GM23338 (cell line): ENCODE data around the gene GPD1L. TPM values are rescaled to one million over a fixed set of nuclear protein-coding genes. Genes with fewer than 3 reads are reported as not detected.

Experiments
- ATAC-seq: fragments of 200-7000 bp; cut with Tn5 transposase; 3 replicates; pipeline ENCODE4 v1.9.1; 2020
- DNase-seq: peaks from one replicate; pipeline ENCODE4 v3.0.0-alpha.2; 2015; ENCODE audit warnings: low spot score
- H2AFZ ChIP-seq: fragments of 200-600 bp; sonication (generic); 2 replicates; pipeline ENCODE4 v1.8.0; 2016; ENCODE audit warnings: antibody characterized with exemption, mild to moderate bottlenecking, moderate library complexity
- H3F3A ChIP-seq: fragments of 200-600 bp; sonication (generic); replicated peaks from 2 replicates; pipeline ENCODE4 v1.8.0; 2017; ENCODE audit warnings: antibody characterized with exemption, mixed run types, low read depth
- H3K27ac ChIP-seq: fragments of 200-600 bp; sonication (generic); 2 replicates; pipeline ENCODE4 v1.6.1; 2016; ENCODE audit warnings: low read depth
- H3K27me3 ChIP-seq: fragments of 200-600 bp; sonication (generic); 2 replicates; pipeline ENCODE4 v1.8.0; 2016; ENCODE audit warnings: mild to moderate bottlenecking, mixed run types, moderate library complexity; ENCODE audit not compliant: insufficient read depth
- H3K36me3 ChIP-seq: fragments of 200-600 bp; sonication (generic); 2 replicates; pipeline ENCODE4 v1.8.0; 2016; ENCODE audit warnings: mild to moderate bottlenecking; ENCODE audit not compliant: insufficient read depth
- H3K4me1 ChIP-seq: fragments of 200-600 bp; sonication (generic); 2 replicates; pipeline ENCODE4 v1.8.0; 2016; ENCODE audit warnings: mild to moderate bottlenecking, moderate library complexity; ENCODE audit not compliant: insufficient read depth
- H3K4me2 ChIP-seq: fragments of 200-600 bp; sonication (generic); 2 replicates; pipeline ENCODE4 v1.7.1; 2017; ENCODE audit warnings: mixed run types
- H3K4me3 ChIP-seq: fragments of 200-600 bp; sonication (generic); 2 replicates; pipeline ENCODE4 v1.6.1; 2016; ENCODE audit warnings: mixed run types
- H3K79me2 ChIP-seq: fragments of 200-600 bp; sonication (generic); replicated peaks from 2 replicates; pipeline ENCODE4 v1.8.0; 2017; ENCODE audit warnings: mild to moderate bottlenecking; ENCODE audit not compliant: insufficient read depth
- H3K9me2 ChIP-seq: fragments of 200-600 bp; sonication (generic); 2 replicates; pipeline ENCODE4 v1.8.0; 2017; ENCODE audit not compliant: insufficient read depth
- H4K20me1 ChIP-seq: fragments of 200-600 bp; sonication (generic); replicated peaks from 2 replicates; pipeline ENCODE4 v1.8.0; 2017; ENCODE audit warnings: mild to moderate bottlenecking; ENCODE audit not compliant: insufficient read depth
- H3K27ac Mint-ChIP-seq: 2 replicates; pipeline ENCODE4 v1.8.0; 2020; ENCODE audit warnings: inconsistent platforms, mild to moderate bottlenecking, moderate library complexity, mixed read lengths
- H3K27me3 Mint-ChIP-seq: 3 replicates; pipeline ENCODE4 v1.8.0; 2022; ENCODE audit warnings: low read depth, mild to moderate bottlenecking, moderate library complexity, mixed read lengths, inconsistent platforms; ENCODE audit not compliant: insufficient read depth, poor library complexity
- H3K36me3 Mint-ChIP-seq: 3 replicates; pipeline ENCODE4 v1.8.0; 2021; ENCODE audit warnings: low read depth, mild to moderate bottlenecking, inconsistent platforms, moderate library complexity, mixed read lengths
- H3K4me1 Mint-ChIP-seq: 3 replicates; pipeline ENCODE4 v1.8.0; 2020; ENCODE audit warnings: mild to moderate bottlenecking, inconsistent platforms, mixed read lengths
- H3K4me3 Mint-ChIP-seq: 3 replicates; pipeline ENCODE4 v1.8.0; 2021; ENCODE audit warnings: moderate library complexity, mild to moderate bottlenecking, inconsistent platforms, mixed read lengths
- H3K9me3 Mint-ChIP-seq: 3 replicates; pipeline ENCODE4 v1.8.0; 2020; ENCODE audit warnings: moderate library complexity, mild to moderate bottlenecking, inconsistent platforms, mixed read lengths
- ETS1 ChIP-seq: IDR thresholded peaks from 2 replicates; pipeline ENCODE4 v1.6.1; 2016; ENCODE audit warnings: antibody characterized with exemption
- EZH2 ChIP-seq: fragments of 200-600 bp; sonication (generic); IDR thresholded peaks from one replicate; pipeline ENCODE4 v1.8.0; 2017; ENCODE audit warnings: antibody characterized with exemption, mild to moderate bottlenecking, low read depth; ENCODE audit not compliant: unreplicated experiment
- NANOG ChIP-seq: IDR thresholded peaks from 2 replicates; pipeline ENCODE4 v1.6.1; 2016; ENCODE audit warnings: antibody characterized with exemption, borderline replicate concordance
- POLR2AphosphoS5 ChIP-seq: IDR thresholded peaks from 2 replicates; pipeline ENCODE4 v1.6.1; 2016; ENCODE audit warnings: antibody characterized with exemption, low read depth
- ZNF114 ChIP-seq: fragments of 250-450 bp; sonication (Bioruptor Pico); IDR thresholded peaks from 2 replicates; pipeline ENCODE4 v1.5.0; 2020; ENCODE audit warnings: mild to moderate bottlenecking, moderate library complexity
- ZNF331 ChIP-seq: fragments of 250-450 bp; sonication (Bioruptor Pico); IDR thresholded peaks from 2 replicates; pipeline ENCODE4 v1.5.0; 2020; ENCODE audit warnings: low read depth, mild to moderate bottlenecking, moderate library complexity
- polyA plus RNA-seq: library from polyadenylated mRNA; unstranded; fragments of >200 nt; fragmentation: Nextera tagmentation; extraction: Ambion mirVana; gene quantifications from 2 replicates; pipeline ENCODE4 v1.2.1, GENCODE V29; 2016
- total RNA-seq: library from RNA; depleted of rRNA; stranded (reverse); fragments of >200 nt; shearing (Covaris generic); gene quantifications from 2 replicates; pipeline ENCODE4 v1.2.3, GENCODE V29; 2014
- TF ChIP-seq, protein P1 (sequence below): fragments of 250-450 bp; sonication (Bioruptor Pico); IDR thresholded peaks from 2 replicates; pipeline ENCODE4 v1.5.0; 2020; ENCODE audit warnings: mild to moderate bottlenecking, moderate library complexity

The GPD1L gene
- total and polyA plus RNA-seq, 2 experiments from 2014 or later, result 2.0 to 6.4 TPM

DNA sequence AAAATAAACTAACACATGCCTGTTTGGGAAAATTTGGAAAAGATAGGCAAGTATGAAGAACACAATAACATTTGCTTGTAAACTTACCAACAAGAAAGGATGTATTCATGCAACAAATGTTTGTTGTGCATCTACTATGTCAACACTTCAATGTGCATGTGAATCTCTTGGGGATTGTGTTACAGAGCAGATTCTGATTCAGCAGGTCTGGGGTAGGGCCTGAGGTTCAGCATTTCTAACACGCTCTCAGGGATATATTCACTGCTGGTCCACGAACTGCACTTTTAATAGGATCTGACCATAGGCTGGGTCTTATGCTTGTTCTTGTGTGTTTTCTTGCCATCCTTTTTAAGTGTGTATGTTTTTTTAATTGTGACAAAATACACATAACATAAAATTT lies 11.8 kb downstream of the GPD1L start:
- no peak overlapping the region for H2AFZ ChIP-seq
- no peaks in the 10 kb centered on the region for H3F3A ChIP-seq
- Mint-ChIP-seq H3K36me3 (peaks cover 9% of the 10 kb centered on the region; the same call in 2 of the 3 replicates), H3K27me3 (no peaks in the 10 kb centered on the region), H3K9me3 (peaks cover 4% of the 10 kb centered on the region; the same call in 2 of the 3 replicates), H3K4me3 (no peak overlapping the region), H3K27ac (no peak overlapping the region), H3K4me1 (peaks cover 5% of the 10 kb centered on the region; the same call in 2 of the 3 replicates)
- no peak overlapping the region for H3K4me2 ChIP-seq
- DNase-seq (no peak), ATAC-seq (no peak)
- H3K4me1 ChIP-seq, result 0 out of 2 replicates have a peak, but pooled peaks cover 5% of the 10 kb centered on the region
- no peaks in the 10 kb centered on the region for H3K27me3 ChIP-seq
- H3K36me3 ChIP-seq, result no peaks in the 10 kb centered on the region; the same call in 1 of the 2 replicates
- no peak overlapping the region for H3K4me3 ChIP-seq
- 0 out of 2 replicates have a peak, but pooled peaks cover 2% of the 10 kb centered on the region for H3K9me2 ChIP-seq
- no peaks in the 10 kb centered on the region for H3K79me2 ChIP-seq
- TF ChIP-seq POLR2AphosphoS5 (no peak), EZH2 (no peak), ZNF331 (no peak), NANOG (no peak), ETS1 (no peak), ZNF114 (no peak)
- TF ChIP-seq, protein P1, sequence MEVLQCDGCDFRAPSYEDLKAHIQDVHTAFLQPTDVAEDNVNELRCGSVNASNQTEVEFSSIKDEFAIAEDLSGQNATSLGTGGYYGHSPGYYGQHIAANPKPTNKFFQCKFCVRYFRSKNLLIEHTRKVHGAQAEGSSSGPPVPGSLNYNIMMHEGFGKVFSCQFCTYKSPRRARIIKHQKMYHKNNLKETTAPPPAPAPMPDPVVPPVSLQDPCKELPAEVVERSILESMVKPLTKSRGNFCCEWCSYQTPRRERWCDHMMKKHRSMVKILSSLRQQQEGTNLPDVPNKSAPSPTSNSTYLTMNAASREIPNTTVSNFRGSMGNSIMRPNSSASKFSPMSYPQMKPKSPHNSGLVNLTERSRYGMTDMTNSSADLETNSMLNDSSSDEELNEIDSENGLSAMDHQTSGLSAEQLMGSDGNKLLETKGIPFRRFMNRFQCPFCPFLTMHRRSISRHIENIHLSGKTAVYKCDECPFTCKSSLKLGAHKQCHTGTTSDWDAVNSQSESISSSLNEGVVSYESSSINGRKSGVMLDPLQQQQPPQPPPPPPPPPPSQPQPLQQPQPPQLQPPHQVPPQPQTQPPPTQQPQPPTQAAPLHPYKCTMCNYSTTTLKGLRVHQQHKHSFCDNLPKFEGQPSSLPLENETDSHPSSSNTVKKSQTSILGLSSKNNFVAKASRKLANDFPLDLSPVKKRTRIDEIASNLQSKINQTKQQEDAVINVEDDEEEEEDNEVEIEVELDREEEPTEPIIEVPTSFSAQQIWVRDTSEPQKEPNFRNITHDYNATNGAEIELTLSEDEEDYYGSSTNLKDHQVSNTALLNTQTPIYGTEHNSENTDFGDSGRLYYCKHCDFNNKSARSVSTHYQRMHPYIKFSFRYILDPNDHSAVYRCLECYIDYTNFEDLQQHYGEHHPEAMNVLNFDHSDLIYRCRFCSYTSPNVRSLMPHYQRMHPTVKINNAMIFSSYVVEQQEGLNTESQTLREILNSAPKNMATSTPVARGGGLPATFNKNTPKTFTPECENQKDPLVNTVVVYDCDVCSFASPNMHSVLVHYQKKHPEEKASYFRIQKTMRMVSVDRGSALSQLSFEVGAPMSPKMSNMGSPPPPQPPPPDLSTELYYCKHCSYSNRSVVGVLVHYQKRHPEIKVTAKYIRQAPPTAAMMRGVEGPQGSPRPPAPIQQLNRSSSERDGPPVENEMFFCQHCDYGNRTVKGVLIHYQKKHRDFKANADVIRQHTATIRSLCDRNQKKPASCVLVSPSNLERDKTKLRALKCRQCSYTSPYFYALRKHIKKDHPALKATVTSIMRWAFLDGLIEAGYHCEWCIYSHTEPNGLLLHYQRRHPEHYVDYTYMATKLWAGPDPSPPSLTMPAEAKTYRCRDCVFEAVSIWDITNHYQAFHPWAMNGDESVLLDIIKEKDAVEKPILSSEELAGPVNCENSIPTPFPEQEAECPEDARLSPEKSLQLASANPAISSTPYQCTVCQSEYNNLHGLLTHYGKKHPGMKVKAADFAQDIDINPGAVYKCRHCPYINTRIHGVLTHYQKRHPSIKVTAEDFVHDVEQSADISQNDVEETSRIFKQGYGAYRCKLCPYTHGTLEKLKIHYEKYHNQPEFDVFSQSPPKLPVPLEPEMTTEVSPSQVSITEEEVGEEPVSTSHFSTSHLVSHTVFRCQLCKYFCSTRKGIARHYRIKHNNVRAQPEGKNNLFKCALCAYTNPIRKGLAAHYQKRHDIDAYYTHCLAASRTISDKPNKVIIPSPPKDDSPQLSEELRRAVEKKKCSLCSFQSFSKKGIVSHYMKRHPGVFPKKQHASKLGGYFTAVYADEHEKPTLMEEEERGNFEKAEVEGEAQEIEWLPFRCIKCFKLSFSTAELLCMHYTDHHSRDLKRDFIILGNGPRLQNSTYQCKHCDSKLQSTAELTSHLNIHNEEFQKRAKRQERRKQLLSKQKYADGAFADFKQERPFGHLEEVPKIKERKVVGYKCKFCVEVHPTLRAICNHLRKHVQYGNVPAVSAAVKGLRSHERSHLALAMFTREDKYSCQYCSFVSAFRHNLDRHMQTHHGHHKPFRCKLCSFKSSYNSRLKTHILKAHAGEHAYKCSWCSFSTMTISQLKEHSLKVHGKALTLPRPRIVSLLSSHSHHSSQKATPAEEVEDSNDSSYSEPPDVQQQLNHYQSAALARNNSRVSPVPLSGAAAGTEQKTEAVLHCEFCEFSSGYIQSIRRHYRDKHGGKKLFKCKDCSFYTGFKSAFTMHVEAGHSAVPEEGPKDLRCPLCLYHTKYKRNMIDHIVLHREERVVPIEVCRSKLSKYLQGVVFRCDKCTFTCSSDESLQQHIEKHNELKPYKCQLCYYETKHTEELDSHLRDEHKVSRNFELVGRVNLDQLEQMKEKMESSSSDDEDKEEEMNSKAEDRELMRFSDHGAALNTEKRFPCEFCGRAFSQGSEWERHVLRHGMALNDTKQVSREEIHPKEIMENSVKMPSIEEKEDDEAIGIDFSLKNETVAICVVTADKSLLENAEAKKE, result no peak
- H4K20me1 ChIP-seq, result no peaks in the 10 kb centered on the region
- H3K27ac ChIP-seq, result no peak overlapping the region
